HG03521 (cell line): Measurements from ENCODE around the gene PLPPR1.
A peak's percentile ranks its signal among the peaks of the same experiment; 100 is the strongest.
"Not testable (repeated sequence)": the region's sequence is repeated elsewhere in the genome, so short reads cannot be mapped to it uniquely, and the experiment has no call there.

Experiments
- ATAC-seq: cut with Tn5 transposase; IDR thresholded peaks from one replicate; pipeline ENCODE4 v1.9.1; 2021; ENCODE audit warnings: mild to moderate bottlenecking, moderate library complexity; ENCODE audit not compliant: unreplicated experiment

The PLPPR1 gene

GRCh38 chr9:101119206-101119819 lies 90.8 kb downstream of the PLPPR1 start:
- ATAC-seq: peak; percentile 89

GRCh38 chr9:101121836-101122399 lies 93.4 kb downstream of the PLPPR1 start:
- ATAC-seq: no peak

- no peak for ATAC-seq
Measured at GRCh38 chr9:101126556-101126955, 98.0 kb downstream of the PLPPR1 start.

GRCh38 chr9:101127369-101127768 lies 98.8 kb downstream of the PLPPR1 start:
- not testable (repeated sequence) for ATAC-seq

GRCh38 chr9:101128623-101129022 lies 100.1 kb downstream of the PLPPR1 start:
- no peak for ATAC-seq

GRCh38 chr9:101130054-101130453 lies 101.5 kb downstream of the PLPPR1 start:
- no peak for ATAC-seq

- no peak for ATAC-seq
Measured at GRCh38 chr9:101131326-101131725, 102.8 kb downstream of the PLPPR1 start.

GRCh38 chr9:101132801-101133200 lies 104.3 kb downstream of the PLPPR1 start:
- ATAC-seq: no peak

- no peak for ATAC-seq
Measured at GRCh38 chr9:101138509-101138908, 110.0 kb downstream of the PLPPR1 start.

GRCh38 chr9:101139082-101139481 lies 110.6 kb downstream of the PLPPR1 start:
- ATAC-seq: no peak

GRCh38 chr9:101140764-101141163 lies 112.2 kb downstream of the PLPPR1 start:
- no peak for ATAC-seq

GRCh38 chr9:101146508-101146907 lies 118.0 kb downstream of the PLPPR1 start:
- no peak for ATAC-seq

GRCh38 chr9:101148344-101148743 lies 119.8 kb downstream of the PLPPR1 start:
- no peak for ATAC-seq

GRCh38 chr9:101158361-101158760 lies 129.8 kb downstream of the PLPPR1 start:
- ATAC-seq: no peak

GRCh38 chr9:101162231-101162630 lies 133.7 kb downstream of the PLPPR1 start:
- no peak for ATAC-seq

- no peak for ATAC-seq
Measured at GRCh38 chr9:101165131-101165530, 136.6 kb downstream of the PLPPR1 start.

- no peak for ATAC-seq
Measured at GRCh38 chr9:101167490-101168134, 139.1 kb downstream of the PLPPR1 start.

- ATAC-seq: no peak
Measured at GRCh38 chr9:101172616-101173015, 144.1 kb downstream of the PLPPR1 start.

GRCh38 chr9:101173907-101174306 lies 145.4 kb downstream of the PLPPR1 start:
- ATAC-seq: no peak

GRCh38 chr9:101176384-101176783 lies 147.9 kb downstream of the PLPPR1 start:
- no peak for ATAC-seq

- no peak for ATAC-seq
Measured at GRCh38 chr9:101184813-101185278, 156.3 kb downstream of the PLPPR1 start.

GRCh38 chr9:101191723-101192122 lies 163.2 kb downstream of the PLPPR1 start:
- ATAC-seq: no peak
